CD14-positive monocyte (primary cell): ENCODE measurements around the gene TMEM134. TPM values are rescaled to one million over a fixed set of nuclear protein-coding genes. Genes with fewer than 3 reads are reported as not detected.

Source experiments
- DNase-seq, 3 donors: peaks; one replicate each; pipeline ENCODE4 v3.0.0-alpha.2; 2011 to 2022
- H2AFZ ChIP-seq: 2 replicates; pipeline ENCODE4 v1.6.0; 2012; ENCODE audit warnings: mild to moderate bottlenecking, low read depth, low read length, inconsistent platforms; ENCODE audit not compliant: insufficient read depth, poor library complexity, severe bottlenecking
- H3K27ac ChIP-seq, 2 donors: 1 replicate in 1 of 2; 2 replicates in 1 of 2; pipeline ENCODE4 v1.5.1; 2012 to 2013; ENCODE audit warnings: low read length in 2 of 2, control low read depth in 1 of 2, inconsistent platforms in 1 of 2, low read depth in 1 of 2, mild to moderate bottlenecking in 1 of 2
- H3K27me3 ChIP-seq, 2 donors: one replicate each; pipeline versions ENCODE4 v1.6.0 to v1.6.1; 2011 to 2013; ENCODE audit warnings: low read length in 2 of 2; ENCODE audit not compliant: control insufficient read depth in 2 of 2, insufficient read depth in 2 of 2
- H3K36me3 ChIP-seq, 2 donors: replicated peaks in 1 of 2; 1 replicate in 1 of 2; 2 replicates in 1 of 2; pipeline versions ENCODE4 v1.5.1 to v1.6.1; 2012 to 2013; ENCODE audit warnings: low read length in 2 of 2, control low read depth in 1 of 2, inconsistent platforms in 1 of 2, mild to moderate bottlenecking in 1 of 2; ENCODE audit not compliant: insufficient read depth in 2 of 2, control insufficient read depth in 1 of 2
- H3K4me1 ChIP-seq, 2 donors: 1 replicate in 1 of 2; 2 replicates in 1 of 2; pipeline versions ENCODE4 v1.5.1 to v1.6.1; 2012 to 2013; ENCODE audit warnings: low read length in 2 of 2, control low read depth in 1 of 2, inconsistent platforms in 1 of 2, mild to moderate bottlenecking in 1 of 2, moderate library complexity in 1 of 2; ENCODE audit not compliant: insufficient read depth in 2 of 2, control insufficient read depth in 1 of 2
- H3K4me2 ChIP-seq: replicated peaks from 2 replicates; pipeline ENCODE3; 2012; ENCODE audit warnings: low read length, moderate library complexity, mild to moderate bottlenecking; ENCODE audit not compliant: poor library complexity, severe bottlenecking; ENCODE audit errors: extremely low read depth
- H3K4me3 ChIP-seq, 3 experiments: fragments of 200-600 bp in 1 of 3; sonication (generic) in 1 of 3; replicated peaks in 1 of 3; 1 replicate in 2 of 3; 2 replicates in 1 of 3; pipeline ENCODE4 v1.5.1; 2011 to 2013; ENCODE audit warnings: low read length in 3 of 3, mild to moderate bottlenecking in 3 of 3, control low read depth in 2 of 3, low read depth in 2 of 3, inconsistent platforms in 1 of 3, moderate library complexity in 1 of 3
- H3K79me2 ChIP-seq: 2 replicates; pipeline ENCODE4 v1.6.0; 2012; ENCODE audit warnings: mild to moderate bottlenecking, control low read depth, inconsistent platforms, low read length, moderate library complexity; ENCODE audit not compliant: insufficient read depth
- H3K9ac ChIP-seq: 2 replicates; pipeline ENCODE4 v1.6.0; 2017; ENCODE audit warnings: low read length, mild to moderate bottlenecking; ENCODE audit not compliant: insufficient read depth, poor library complexity, severe bottlenecking
- H3K9me3 ChIP-seq, 2 donors: replicated peaks in 1 of 2; 1 replicate in 1 of 2; 2 replicates in 1 of 2; pipeline versions ENCODE4 v1.5.1 to v1.6.1; 2012 to 2013; ENCODE audit warnings: low read length in 2 of 2, control low read depth in 1 of 2; ENCODE audit not compliant: control insufficient read depth in 1 of 2, insufficient read depth in 1 of 2
- H4K20me1 ChIP-seq: 2 replicates; pipeline ENCODE4 v1.6.0; 2012; ENCODE audit warnings: mild to moderate bottlenecking, low read length, control low read depth, moderate library complexity; ENCODE audit not compliant: insufficient read depth
- H3K27ac Mint-ChIP-seq, 7 donors: one replicate each; pipeline ENCODE4 v1.8.0; 2020; ENCODE audit warnings: mild to moderate bottlenecking in 7 of 7, mixed read lengths in 7 of 7, moderate library complexity in 6 of 7, inconsistent platforms in 2 of 7
- H3K27me3 Mint-ChIP-seq, 3 donors: one replicate each; pipeline ENCODE4 v1.8.0; 2021 to 2022; ENCODE audit warnings: low read depth in 3 of 3, mild to moderate bottlenecking in 3 of 3, mixed read lengths in 3 of 3, moderate library complexity in 3 of 3, inconsistent platforms in 1 of 3
- H3K36me3 Mint-ChIP-seq, 2 donors: one replicate each; pipeline ENCODE4 v1.8.0; 2020; ENCODE audit warnings: mixed read lengths in 2 of 2, inconsistent platforms in 1 of 2, mild to moderate bottlenecking in 1 of 2
- H3K4me1 Mint-ChIP-seq: one replicate; pipeline ENCODE4 v1.8.0; 2020; ENCODE audit warnings: mild to moderate bottlenecking, mixed read lengths
- H3K4me3 Mint-ChIP-seq, 2 donors: one replicate each; pipeline ENCODE4 v1.8.0; 2020; ENCODE audit warnings: mild to moderate bottlenecking in 2 of 2, mixed read lengths in 2 of 2, moderate library complexity in 1 of 2
- H3K9me3 Mint-ChIP-seq, 7 donors: one replicate each; pipeline ENCODE4 v1.8.0; 2020 to 2022; ENCODE audit warnings: mixed read lengths in 7 of 7, mild to moderate bottlenecking in 6 of 7, moderate library complexity in 6 of 7, inconsistent platforms in 2 of 7
- WGBS: methylation state at CpG from one replicate; pipeline ENCODE4 v1.1.5; 2013; ENCODE audit warnings: missing lambda C conversion rate; ENCODE audit not compliant: insufficient coverage; 5-methylcytosine and 5-hydroxymethylcytosine counted together
- intact Hi-C, 2 donors: fragments of 100-400 bp; cut with micrococcal nuclease; formaldehyde crosslinking; loops; one replicate each; pipeline versions ENCODE4 v1.15.0 to v1.15.1; 2023
- polyA plus RNA-seq, 3 donors: library from polyadenylated mRNA; depleted of rRNA in 1 of 3; unstranded in 2 of 3; stranded (reverse) in 1 of 3; fragments of 300-500 nt in 2 of 3; fragments of >200 nt in 1 of 3; fragmentation: Illumina TruSeq in 2 of 3; gene quantifications; 1 replicate in 2 of 3; 2 replicates in 1 of 3; pipeline ENCODE4 v1.2.3, GENCODE V29; 2012 to 2021
- TF ChIP-seq, protein P1 (sequence below): fragments of 200-600 bp; IDR thresholded peaks from one replicate; pipeline ENCODE4 v1.8.0; 2022; ENCODE audit warnings: antibody characterized with exemption, mild to moderate bottlenecking

TMEM134 gene
- polyA plus RNA-seq, 3 donors = 67.4 to 104 (median 76.8) TPM

DNA sequence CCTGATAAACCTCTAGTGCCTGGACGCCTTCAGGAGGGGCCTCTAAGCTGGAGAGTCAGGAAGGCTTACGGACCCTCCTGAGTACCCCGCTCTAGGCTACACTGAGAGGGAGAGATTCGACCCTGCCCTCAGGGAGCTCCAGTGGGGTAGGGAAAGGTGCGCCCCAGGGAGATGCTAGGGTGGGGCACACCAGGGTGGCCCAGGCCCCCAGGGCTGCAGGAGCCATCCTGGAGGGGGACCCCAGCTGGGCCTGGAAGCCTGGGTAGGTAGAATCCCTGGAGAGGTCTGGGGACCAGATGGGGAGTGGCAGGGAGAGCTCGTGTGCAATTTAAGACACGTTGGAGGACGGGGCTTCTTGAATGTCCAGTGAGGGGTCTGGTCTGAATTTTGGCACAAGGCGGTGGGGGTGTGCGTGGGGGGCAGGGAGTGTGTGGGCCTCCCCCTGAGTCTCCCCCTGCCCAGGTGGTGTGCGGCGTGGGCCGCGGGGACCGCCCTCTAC lies 48.9 kb downstream of the TMEM134 start:
- H3K9ac ChIP-seq = peak overlapping the region; percentile 64
- Mint-ChIP-seq H3K36me3 (peaks cover 4 to 8% of the 10 kb centered on the region in 2 donors), H3K27ac (no peak overlapping the region), H3K9me3 (peaks cover 0 to 9% (median 2%) of the 10 kb centered on the region in 7 donors), H3K4me1 (peaks cover 32% of the 10 kb centered on the region), H3K27me3 (peaks cover 28 to 49% (median 41%) of the 10 kb centered on the region in 3 donors), H3K4me3 (peak overlapping the region; percentile 72 to 82)
- H3K36me3 ChIP-seq = no peaks in the 10 kb centered on the region
- H3K4me2 ChIP-seq = peak overlapping the region; percentile 89
- peaks cover 31 to 52% of the 10 kb centered on the region in 2 donors for H3K4me1 ChIP-seq
- H3K79me2 ChIP-seq = no peaks in the 10 kb centered on the region
- no peaks in the 10 kb centered on the region for H3K9me3 ChIP-seq
- 45% methylated on average over 14 of the region's 15 CpGs for WGBS
- H4K20me1 ChIP-seq = no peaks in the 10 kb centered on the region
- peak overlapping the region; percentile 0 to 76 (median 24) for H3K4me3 ChIP-seq
- TF ChIP-seq, protein P1, sequence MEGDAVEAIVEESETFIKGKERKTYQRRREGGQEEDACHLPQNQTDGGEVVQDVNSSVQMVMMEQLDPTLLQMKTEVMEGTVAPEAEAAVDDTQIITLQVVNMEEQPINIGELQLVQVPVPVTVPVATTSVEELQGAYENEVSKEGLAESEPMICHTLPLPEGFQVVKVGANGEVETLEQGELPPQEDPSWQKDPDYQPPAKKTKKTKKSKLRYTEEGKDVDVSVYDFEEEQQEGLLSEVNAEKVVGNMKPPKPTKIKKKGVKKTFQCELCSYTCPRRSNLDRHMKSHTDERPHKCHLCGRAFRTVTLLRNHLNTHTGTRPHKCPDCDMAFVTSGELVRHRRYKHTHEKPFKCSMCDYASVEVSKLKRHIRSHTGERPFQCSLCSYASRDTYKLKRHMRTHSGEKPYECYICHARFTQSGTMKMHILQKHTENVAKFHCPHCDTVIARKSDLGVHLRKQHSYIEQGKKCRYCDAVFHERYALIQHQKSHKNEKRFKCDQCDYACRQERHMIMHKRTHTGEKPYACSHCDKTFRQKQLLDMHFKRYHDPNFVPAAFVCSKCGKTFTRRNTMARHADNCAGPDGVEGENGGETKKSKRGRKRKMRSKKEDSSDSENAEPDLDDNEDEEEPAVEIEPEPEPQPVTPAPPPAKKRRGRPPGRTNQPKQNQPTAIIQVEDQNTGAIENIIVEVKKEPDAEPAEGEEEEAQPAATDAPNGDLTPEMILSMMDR = no peak
- H2AFZ ChIP-seq = peak overlapping the region; percentile 86
- no peak overlapping the region for H3K27ac ChIP-seq
- intact Hi-C loops = no loop called here
- no peak for DNase-seq
- peaks cover 1 to 48% of the 10 kb centered on the region in 2 donors for H3K27me3 ChIP-seq

DNA sequence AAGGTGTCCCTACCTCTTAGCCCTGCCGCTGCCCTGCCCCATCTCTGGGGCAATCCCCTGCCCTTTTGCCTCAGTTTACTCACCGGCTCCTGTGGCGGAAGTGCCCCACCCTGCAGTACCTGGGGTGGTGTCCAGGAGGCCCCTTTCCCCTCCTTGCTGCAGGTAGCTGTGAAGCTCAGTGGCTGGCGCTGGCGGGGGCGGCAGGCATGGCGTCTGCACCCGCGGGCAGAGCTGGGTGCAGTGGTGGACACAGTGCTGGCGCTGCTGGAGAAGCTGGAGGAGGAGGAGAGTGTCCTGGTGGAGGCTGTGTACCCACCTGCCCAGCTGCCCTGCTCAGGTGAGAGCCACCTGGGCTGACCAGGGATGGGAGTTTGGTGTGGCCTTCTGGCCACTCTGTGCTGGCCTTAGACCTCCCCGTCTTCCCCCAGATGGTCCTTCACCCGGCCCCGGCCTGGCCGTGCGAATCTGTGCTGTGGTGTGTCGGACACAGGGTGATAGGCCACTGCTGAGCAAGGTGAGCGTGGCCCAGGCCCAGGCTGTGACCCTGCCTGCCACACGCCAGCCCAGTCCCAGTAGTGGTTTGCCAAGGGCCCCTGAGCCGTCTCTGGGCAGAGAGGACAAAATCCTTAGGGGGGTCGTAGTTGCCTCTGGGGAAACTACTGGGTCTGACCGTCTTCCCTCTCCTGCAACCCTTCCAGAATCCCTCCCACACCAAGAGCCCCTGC lies 49.6 kb downstream of the TMEM134 start:
- Histone ChIP-seq H4K20me1 (no peaks in the 10 kb centered on the region), H3K9me3 (no peaks in the 10 kb centered on the region), H2AFZ (peak overlapping the region; percentile 35), H3K79me2 (no peaks in the 10 kb centered on the region), H3K9ac (no peak overlapping the region), H3K4me3 (peak overlapping the region in 1 of 3 experiments; percentile 32), H3K27ac (no peak overlapping the region), H3K36me3 (no peaks in the 10 kb centered on the region), H3K27me3 (peaks cover 6 to 55% of the 10 kb centered on the region in 2 donors), H3K4me2 (peak overlapping the region; percentile 45), H3K4me1 (peaks cover 35 to 56% of the 10 kb centered on the region in 2 donors)
- WGBS = 89% methylated on average over 19 of the region's 21 CpGs
- Mint-ChIP-seq H3K36me3 (peaks cover 4 to 8% of the 10 kb centered on the region in 2 donors), H3K4me1 (peaks cover 35% of the 10 kb centered on the region), H3K4me3 (peak overlapping the region; percentile 31 to 82), H3K9me3 (peaks cover 0 to 9% (median 4%) of the 10 kb centered on the region in 7 donors), H3K27me3 (peaks cover 34 to 57% (median 48%) of the 10 kb centered on the region in 3 donors), H3K27ac (peak overlapping the region in 1 of 7 donors; percentile 8)
- TF ChIP-seq, protein P1 = no peak
- intact Hi-C loops = no loop called here
- DNase-seq = no peak
